DOHH2 (cell line): ENCODE results near the gene SPDYE2.
"Not testable (repeated sequence)": the region's sequence is repeated elsewhere in the genome, so short reads cannot be mapped to it uniquely, and the experiment has no call there.

Source experiments
- CTCF ChIP-seq: fragments of 200-600 bp; sonication (generic); IDR thresholded peaks from one replicate; pipeline ENCODE4 v1.5.1; 2014; ENCODE audit warnings: antibody characterized with exemption, mild to moderate bottlenecking, low read depth, low read length; ENCODE audit not compliant: poor library complexity, severe bottlenecking
- EZH2phosphoT487 ChIP-seq: fragments of 200-600 bp; sonication (generic); IDR thresholded peaks from 2 replicates; pipeline ENCODE4 v1.6.1; 2017; ENCODE audit warnings: borderline replicate concordance, mild to moderate bottlenecking, antibody characterized with exemption, low read length, moderate library complexity, mixed read lengths

DNA sequence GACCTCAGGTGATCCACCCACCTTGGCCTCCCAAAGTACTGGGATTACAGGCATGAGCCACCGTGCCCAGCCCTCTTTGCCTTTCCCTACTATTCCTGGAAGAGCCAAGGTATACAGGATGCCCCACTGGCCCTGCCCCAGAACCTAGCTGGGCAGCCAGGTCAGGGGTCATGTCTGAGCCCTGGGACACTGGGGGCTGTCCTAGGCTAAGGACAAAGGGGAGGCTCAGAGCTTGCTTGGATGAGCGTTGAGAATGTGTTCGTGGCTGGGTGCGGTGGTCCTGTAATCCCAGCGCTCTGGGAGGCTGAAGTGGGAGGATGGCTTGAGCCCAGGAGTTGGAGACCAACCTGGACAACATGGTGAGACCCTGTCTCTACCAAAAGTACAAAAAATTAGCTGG, 27.5 kb downstream of the SPDYE2 start:
- not testable (repeated sequence) for TF ChIP-seq CTCF, EZH2phosphoT487
